K562 (cell line): ENCODE data around the gene OVOL1. TPM values are rescaled to one million over a fixed set of nuclear protein-coding genes. Genes with fewer than 3 reads are reported as not detected.
A peak's percentile ranks its signal among the peaks of the same experiment; 100 is the strongest.

Experiments
- ATAC-seq: fragments of 200-7000 bp; cut with Tn5 transposase; 3 replicates; pipeline ENCODE4 v1.9.1; 2020; ENCODE audit warnings: moderate library complexity
- BruUV-seq: library from RNA; stranded (reverse); fragments of 400-500 nt; replicated peaks from 2 replicates; lab custom pipeline; 2021; lab: Mats Ljungman, UMichigan
- CTCF ChIA-PET: fragments of 300-600 bp; formaldehyde crosslinking; extraction: SDS; loops from one replicate; lab custom pipeline; 2021; ENCODE audit warnings: low intra/inter-chr PET ratio; lab: Yijun Ruan, JAX
- POLR2A ChIA-PET: fragments of 300-600, 350-650 bp; sonication (Branson Sonifier 250); formaldehyde crosslinking; extraction: SDS; loops from one replicate; lab custom pipeline; 2021; ENCODE audit warnings: antibody characterized with exemption, inconsistent platforms; lab: Yijun Ruan, JAX
- DNase-seq, 4 experiments: peaks; one replicate each; pipeline versions ENCODE4 v3.0.0 to v3.0.0-alpha.2; 2011 to 2018; ENCODE audit warnings: low spot score in 3 of 4, mixed read lengths in 3 of 4; ENCODE audit errors: extremely low read depth in 1 of 4
- FAIRE-seq: peaks from 2 replicates; lab custom pipeline; 2011; peaks lifted over from hg19 to GRCh38; lab: Jason Lieb, UNC
- H2AFZ ChIP-seq: 2 replicates; pipeline ENCODE4 v1.6.0; 2011; ENCODE audit warnings: low read depth, low read length, control low read depth, inconsistent platforms
- H3K27ac ChIP-seq: fragments of 200-600 bp; 3 replicates; pipeline ENCODE4 v1.8.0; 2011; ENCODE audit warnings: low read depth, mild to moderate bottlenecking, control low read depth, inconsistent platforms, low read length, moderate library complexity, mixed read lengths; ENCODE audit errors: extremely low read depth
- H3K27me3 ChIP-seq, 2 experiments: fragments of 300-600 bp in 1 of 2; 2 replicates in 1 of 2; 3 replicates in 1 of 2; pipeline versions ENCODE4 v1.6.0 to v1.8.0; 2011; ENCODE audit warnings: inconsistent platforms in 2 of 2, low read length in 2 of 2, mild to moderate bottlenecking in 1 of 2, mixed read lengths in 1 of 2, moderate library complexity in 1 of 2; ENCODE audit not compliant: control insufficient read depth in 2 of 2, insufficient read depth in 2 of 2
- H3K36me3 ChIP-seq: fragments of 300-600 bp; 3 replicates; pipeline ENCODE4 v1.8.0; 2011; ENCODE audit warnings: mild to moderate bottlenecking, low read length, inconsistent platforms; ENCODE audit not compliant: control insufficient read depth, insufficient read depth
- H3K4me1 ChIP-seq, 2 experiments: fragments of 200-600 bp in 1 of 2; replicated peaks in 1 of 2; 2 replicates in 1 of 2; 3 replicates in 1 of 2; pipeline versions ENCODE4 v1.5.1 to v1.8.0; 2011; ENCODE audit warnings: inconsistent platforms in 2 of 2, low read length in 2 of 2, mild to moderate bottlenecking in 1 of 2, mixed read lengths in 1 of 2, moderate library complexity in 1 of 2; ENCODE audit not compliant: control insufficient read depth in 2 of 2, insufficient read depth in 2 of 2
- H3K4me2 ChIP-seq: 2 replicates; pipeline ENCODE4 v1.6.1; 2011; ENCODE audit warnings: low read length, control low read depth, inconsistent platforms, mixed read lengths; ENCODE audit not compliant: insufficient read depth
- H3K4me3 ChIP-seq: fragments of 200-600 bp; sonication (generic), shearing (Covaris generic); 2 replicates; pipeline ENCODE4 v1.5.1; 2016; ENCODE audit warnings: control low read depth, inconsistent platforms
- H3K79me2 ChIP-seq: fragments of 200-600 bp; 3 replicates; pipeline ENCODE4 v1.8.0; 2011; ENCODE audit warnings: low read length, inconsistent platforms; ENCODE audit not compliant: control insufficient read depth, insufficient read depth
- H3K9ac ChIP-seq, 2 experiments: 2 replicates each; pipeline versions ENCODE4 v1.6.0 to v1.6.1; 2011; ENCODE audit warnings: low read depth in 2 of 2, low read length in 2 of 2, control low read depth in 1 of 2, inconsistent platforms in 1 of 2, mild to moderate bottlenecking in 1 of 2, mixed read lengths in 1 of 2; ENCODE audit not compliant: insufficient read depth in 1 of 2
- H3K9me1 ChIP-seq: one replicate; pipeline ENCODE4 v1.6.0; 2011; ENCODE audit warnings: inconsistent platforms, mild to moderate bottlenecking, low read length, moderate library complexity; ENCODE audit not compliant: control insufficient read depth, insufficient read depth
- H3K9me3 ChIP-seq: replicated peaks from 2 replicates; pipeline ENCODE4 v1.5.1; 2011; ENCODE audit warnings: low read depth, low read length, inconsistent platforms; ENCODE audit not compliant: control insufficient read depth, insufficient read depth
- H4K20me1 ChIP-seq: replicated peaks from 2 replicates; pipeline ENCODE4 v1.6.1; 2011; ENCODE audit warnings: low read length, inconsistent platforms, mixed read lengths; ENCODE audit not compliant: control insufficient read depth, insufficient read depth
- GTF2E2 ChIP-seq: fragments of 200-800 bp; sonication (Bioruptor generic); IDR thresholded peaks from 2 replicates; pipeline ENCODE4 v1.6.1; 2016; ENCODE audit warnings: missing genetic modification characterization, missing compliant biosample characterization
- RFX5 ChIP-seq: IDR thresholded peaks from 2 replicates; pipeline ENCODE4 v1.6.1; 2011; ENCODE audit warnings: low read depth, mild to moderate bottlenecking, improper control_type of control experiment, low read length
- TRIM25 ChIP-seq: fragments of 450-650 bp; IDR thresholded peaks from 2 replicates; pipeline ENCODE4 v1.7.0; 2016; ENCODE audit warnings: borderline replicate concordance
- ZNF175 ChIP-seq: fragments of 200-800 bp; sonication (Bioruptor generic); IDR thresholded peaks from 2 replicates; pipeline ENCODE4 v1.6.1; 2016; ENCODE audit warnings: low read depth, mild to moderate bottlenecking, missing genetic modification characterization, missing compliant biosample characterization
- ZNF263 ChIP-seq: sonication (generic); formaldehyde crosslinking; IDR thresholded peaks from 2 replicates; pipeline ENCODE4 v1.8.0; 2022; ENCODE audit warnings: mild to moderate bottlenecking, missing genetic modification reagents, borderline replicate concordance
- WGBS: fragments of 100-300 bp; shearing (Covaris generic); methylation state at CpG from one replicate; pipeline ENCODE4 v1.1.6; 2016; ENCODE audit warnings: low coverage, mixed read lengths; ENCODE audit not compliant: insufficient coverage; ENCODE audit errors: missing lambda C conversion rate; 5-methylcytosine and 5-hydroxymethylcytosine counted together
- in situ Hi-C: fragments of 300-500 bp; cut with MboI; formaldehyde crosslinking; loops from 4 replicates; pipeline ENCODE4 v1.15.0; 2018; ENCODE audit warnings: inconsistent platforms, mixed read lengths
- intact Hi-C: fragments of 100-400 bp; cut with micrococcal nuclease; formaldehyde crosslinking; loops from 2 replicates; pipeline ENCODE4 v1.14.2; 2022
- polyA plus RNA-seq, 8 experiments: library from polyadenylated mRNA; depleted of rRNA in 4 of 8; stranded (reverse) in 5 of 8; unstranded in 3 of 8; fragments of >200 nt; fragmentation: Nextera tagmentation in 2 of 8; fragmentation: Illumina TruSeq in 1 of 8; extraction: Ambion mirVana in 2 of 8; extraction: Trizol in 1 of 8; gene quantifications; 2 replicates each; pipeline versions ENCODE4 v1.2.1 to v1.2.3, GENCODE V29; 2011 to 2014; ENCODE audit warnings: inconsistent platforms in 1 of 8, missing spikeins in 1 of 8
- total RNA-seq, 7 experiments: library from RNA; depleted of rRNA in 6 of 7; stranded (reverse); fragments of >200 nt in 6 of 7; fragmentation: Illumina TruSeq in 2 of 7; extraction: Trizol in 2 of 7; gene quantifications; 2 replicates each; pipeline versions ENCODE4 v1.2.1 to v1.2.3, GENCODE V29; 2011 to 2021; ENCODE audit warnings: low replicate concordance in 1 of 7

The OVOL1 gene
- total and polyA plus RNA-seq, 9 of the 15 experiments (the other 6 are each of a cell fraction or from before 2014, with no cell fraction given) = 0.09 TPM; not detected in 8

DNA sequence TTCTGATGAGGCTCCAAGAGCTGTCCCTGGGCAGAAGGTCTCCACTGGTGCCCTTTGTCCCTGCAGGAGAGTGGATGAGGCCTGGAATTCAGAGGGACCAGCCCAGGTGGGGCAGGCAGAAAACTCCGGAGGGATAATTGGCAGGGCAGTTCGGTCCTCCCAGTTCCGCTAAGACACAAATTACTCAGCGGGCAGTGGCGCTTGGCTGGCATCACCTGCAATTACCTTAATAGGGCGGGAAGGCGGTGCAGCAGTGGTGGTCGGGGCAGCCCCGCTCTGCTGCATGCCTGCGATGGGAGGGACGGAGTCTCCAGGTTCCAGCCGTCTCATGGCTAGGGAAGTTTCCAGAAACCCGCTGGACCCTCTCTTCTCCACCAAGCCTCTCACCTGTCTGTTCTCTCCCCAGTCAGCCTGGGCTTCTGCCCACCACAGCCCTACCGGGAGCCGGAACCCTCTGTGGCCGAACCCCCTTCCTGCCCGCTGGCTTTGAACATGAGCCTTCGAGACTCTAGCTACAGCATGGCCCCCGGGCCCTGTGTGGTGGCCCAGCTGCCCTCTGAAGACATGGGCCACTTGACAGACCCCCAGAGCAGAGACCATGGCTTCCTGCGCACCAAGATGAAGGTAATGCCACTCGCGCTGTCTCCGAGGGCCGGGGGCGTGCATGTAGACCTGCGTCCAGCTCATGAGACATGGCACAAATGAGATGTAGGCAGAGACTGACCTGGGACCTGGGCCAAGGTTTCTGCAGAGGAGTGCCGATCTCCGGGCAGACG is 7.0 kb downstream of the OVOL1 start:
- no peaks in the 10 kb centered on the region for H3K36me3 ChIP-seq
- H3K9me1 ChIP-seq = no peaks in the 10 kb centered on the region
- peak overlapping the region in 1 of 2 experiments; percentile 4; a peak in 1 of 4 replicates for H3K9ac ChIP-seq
- BruUV-seq = no TSS peak
- TF ChIP-seq TRIM25 (no peak), ZNF263 (CRISPR knock-in tag) (no peak), ZNF175 (no peak), GTF2E2 (tag) (no peak), RFX5 (no peak)
- TF ChIP-seq, all 486 proteins: peak for 0
- no peak overlapping the region for H3K4me3 ChIP-seq
- FAIRE-seq (no peak), ATAC-seq (no peak), DNase-seq (no peak)
- intact Hi-C loops (no loop called here), in situ Hi-C loops (no loop called here)
- no peaks in the 10 kb centered on the region for H3K79me2 ChIP-seq
- ChIA-PET POLR2A (interaction anchor here (0.6 to 1.3 kb wide), 4 partner anchors 9 to 153 kb away, joined by 3 read pairs; no protein-coding TSS in a partner anchor), CTCF (no interaction called here)
- WGBS = 12% methylated on average over 29 of the region's 29 CpGs
- no peak overlapping the region for H3K4me2 ChIP-seq
- peaks cover 89 to 96% of the 10 kb centered on the region in 2 experiments for H3K27me3 ChIP-seq
- peaks cover 13% of the 10 kb centered on the region; the same call in 1 of the 2 replicates for H4K20me1 ChIP-seq
- peaks cover 0 to 32% of the 10 kb centered on the region in 2 experiments; a peak in 1 of 5 replicates for H3K4me1 ChIP-seq
- H2AFZ ChIP-seq = no peak overlapping the region
- no peaks in the 10 kb centered on the region for H3K9me3 ChIP-seq
- H3K27ac ChIP-seq = no peak overlapping the region
